Measurements from ENCODE around the gene FILIP1L.

DNA sequence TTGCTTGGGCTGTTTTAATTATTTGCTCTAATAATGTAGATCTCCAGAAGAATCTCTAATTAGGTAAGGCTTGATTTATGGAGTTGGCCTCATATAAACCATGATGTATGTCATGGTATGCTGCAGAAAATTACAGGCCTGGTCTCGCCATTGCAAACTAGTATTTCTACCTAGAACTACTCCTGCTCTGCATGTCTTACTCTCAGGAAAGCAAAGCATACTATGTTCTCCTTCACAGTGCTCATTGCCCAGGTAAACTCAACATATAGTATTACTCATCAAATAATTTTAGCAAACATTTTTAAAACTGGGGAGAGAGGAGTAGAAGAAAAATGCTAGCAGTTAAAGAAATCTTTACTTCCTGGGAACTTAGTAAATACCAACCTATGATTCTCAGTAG lies 90.7 kb downstream of the FILIP1L start:
- TF ChIP-seq CTCF (IDR thresholded peaks at IDR 0.05; ENCODE audit: low read length) (no peak), EZH2 (optimal IDR thresholded peaks at IDR 0.05; ENCODE audit: low read depth, low read length) (no peak)

All from MM.1S (cell line).